ENCODE measurements around the gene SNRNP27.
"Not testable (repeated sequence)": the region's sequence is repeated elsewhere in the genome, so short reads cannot be mapped to it uniquely, and the experiment has no call there.

SNRNP27 gene

GRCh38 chr2:69848186-69848790, 45.5 kb upstream of the SNRNP27 start:
- no peak overlapping the region for H3K4me3 ChIP-seq (ENCODE audit: control insufficient read depth, low read depth, low read length)
- DNase-seq (ENCODE audit: low read depth) = no peak
- TF ChIP-seq, protein P1, sequence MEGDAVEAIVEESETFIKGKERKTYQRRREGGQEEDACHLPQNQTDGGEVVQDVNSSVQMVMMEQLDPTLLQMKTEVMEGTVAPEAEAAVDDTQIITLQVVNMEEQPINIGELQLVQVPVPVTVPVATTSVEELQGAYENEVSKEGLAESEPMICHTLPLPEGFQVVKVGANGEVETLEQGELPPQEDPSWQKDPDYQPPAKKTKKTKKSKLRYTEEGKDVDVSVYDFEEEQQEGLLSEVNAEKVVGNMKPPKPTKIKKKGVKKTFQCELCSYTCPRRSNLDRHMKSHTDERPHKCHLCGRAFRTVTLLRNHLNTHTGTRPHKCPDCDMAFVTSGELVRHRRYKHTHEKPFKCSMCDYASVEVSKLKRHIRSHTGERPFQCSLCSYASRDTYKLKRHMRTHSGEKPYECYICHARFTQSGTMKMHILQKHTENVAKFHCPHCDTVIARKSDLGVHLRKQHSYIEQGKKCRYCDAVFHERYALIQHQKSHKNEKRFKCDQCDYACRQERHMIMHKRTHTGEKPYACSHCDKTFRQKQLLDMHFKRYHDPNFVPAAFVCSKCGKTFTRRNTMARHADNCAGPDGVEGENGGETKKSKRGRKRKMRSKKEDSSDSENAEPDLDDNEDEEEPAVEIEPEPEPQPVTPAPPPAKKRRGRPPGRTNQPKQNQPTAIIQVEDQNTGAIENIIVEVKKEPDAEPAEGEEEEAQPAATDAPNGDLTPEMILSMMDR (IDR thresholded peaks at IDR 0.05; ENCODE audit: control insufficient read depth, insufficient read depth, low read depth, low read length, missing control alignments) = no peak

DNA sequence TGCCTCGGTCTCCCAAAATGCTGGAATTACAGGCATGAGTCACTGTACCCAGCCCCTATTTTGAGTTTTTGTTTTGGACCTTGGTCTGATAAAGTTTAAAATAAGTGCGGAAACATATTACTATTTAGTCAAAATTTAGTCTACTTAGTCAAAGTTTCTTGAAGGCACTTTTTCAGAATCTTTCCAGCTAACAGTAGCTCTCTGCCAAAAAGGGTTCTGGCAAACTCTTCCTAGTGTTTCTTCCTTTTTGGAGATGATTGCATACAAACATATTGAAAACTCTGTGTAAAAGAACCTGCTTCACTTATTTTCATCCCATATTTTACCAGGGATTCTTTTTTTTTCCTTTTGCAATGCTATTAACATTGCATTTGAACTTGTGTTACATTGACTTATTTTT, 35.5 kb upstream of the SNRNP27 start:
- no peak overlapping the region for H3K4me3 ChIP-seq (ENCODE audit: control insufficient read depth, low read depth, low read length)
- TF ChIP-seq, protein P1 (IDR thresholded peaks at IDR 0.05; ENCODE audit: control insufficient read depth, insufficient read depth, low read depth, low read length, missing control alignments) = no peak
- no peak for DNase-seq (ENCODE audit: low read depth)

- TF ChIP-seq, protein P1 (IDR thresholded peaks at IDR 0.05; ENCODE audit: control insufficient read depth, insufficient read depth, low read depth, low read length, missing control alignments) = no peak
- DNase-seq (ENCODE audit: low read depth) = no peak
- no peak overlapping the region for H3K4me3 ChIP-seq (ENCODE audit: control insufficient read depth, low read depth, low read length)
Measured at GRCh38 chr2:69863298-69863697, 30.5 kb upstream of the SNRNP27 start.

DNA sequence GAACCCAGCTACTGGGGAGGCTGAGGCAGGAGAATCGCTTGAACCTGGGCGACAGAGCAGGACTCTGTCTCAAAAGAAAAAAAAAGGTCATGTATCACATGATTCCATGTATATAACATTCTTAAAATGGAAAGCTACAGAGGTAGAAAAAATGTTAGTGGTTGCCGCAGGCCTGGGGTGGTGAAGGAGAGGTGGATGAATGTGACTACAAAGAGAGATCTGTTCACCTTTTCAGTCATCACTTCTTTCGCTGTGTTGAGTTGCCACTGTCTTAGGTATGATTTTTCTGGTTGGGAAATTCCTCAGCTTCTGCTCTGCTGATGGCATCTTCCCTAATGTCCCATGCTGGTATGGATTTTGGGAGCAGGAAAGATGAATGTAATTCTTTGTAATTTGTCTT, 5.3 kb upstream of the SNRNP27 start:
- DNase-seq (ENCODE audit: low read depth) = no peak
- H3K4me3 ChIP-seq (ENCODE audit: control insufficient read depth, low read depth, low read length) = no peak overlapping the region
- TF ChIP-seq, protein P1 (IDR thresholded peaks at IDR 0.05; ENCODE audit: control insufficient read depth, insufficient read depth, low read depth, low read length, missing control alignments) = no peak

GRCh38 chr2:69889302-69889701, 4.5 kb upstream of the SNRNP27 start:
- DNase-seq (ENCODE audit: low read depth) = no peak
- TF ChIP-seq, protein P1 (IDR thresholded peaks at IDR 0.05; ENCODE audit: control insufficient read depth, insufficient read depth, low read depth, low read length, missing control alignments) = no peak

DNA sequence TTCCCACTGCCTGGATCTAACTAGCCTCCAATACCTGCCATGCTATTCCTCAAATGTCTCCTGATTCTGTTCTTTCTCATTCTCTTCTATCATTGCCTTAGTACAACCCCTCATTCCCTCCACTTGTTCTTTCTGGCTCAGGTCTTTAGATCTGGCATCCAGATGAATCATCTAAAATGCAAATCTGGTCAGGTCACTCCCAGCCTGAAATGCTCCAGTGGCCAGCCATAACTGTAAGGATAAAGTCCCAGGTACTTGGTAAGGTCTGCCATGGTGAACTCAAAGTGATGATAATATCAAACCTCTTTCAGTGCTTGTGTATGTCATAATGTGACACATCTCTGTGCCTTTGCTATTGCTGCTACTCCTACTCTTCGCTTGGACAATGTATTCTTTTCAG, 2.9 kb upstream of the SNRNP27 start:
- TF ChIP-seq, protein P1 (IDR thresholded peaks at IDR 0.05; ENCODE audit: control insufficient read depth, insufficient read depth, low read depth, low read length, missing control alignments) = no peak
- no peak overlapping the region for H3K4me3 ChIP-seq (ENCODE audit: control insufficient read depth, low read depth, low read length)
- no peak for DNase-seq (ENCODE audit: low read depth)

More at GRCh38 chr2:69889302-69889701, 4.5 kb upstream of the SNRNP27 start:
- H3K4me3 ChIP-seq (ENCODE audit: control insufficient read depth, low read depth, low read length) = no peak overlapping the region

GRCh38 chr2:69892838-69893424, 825 bp upstream of the SNRNP27 start:
- not testable (repeated sequence) for DNase-seq (ENCODE audit: low read depth)

GRCh38 chr2:69894737-69895136, 981 bp downstream of the SNRNP27 start:
- not testable (repeated sequence) for DNase-seq (ENCODE audit: low read depth)
- H3K4me3 ChIP-seq (ENCODE audit: control insufficient read depth, low read depth, low read length) = peak overlapping the region; percentile 66

More at GRCh38 chr2:69892838-69893424, 825 bp upstream of the SNRNP27 start:
- not testable (repeated sequence) for H3K4me3 ChIP-seq (ENCODE audit: control insufficient read depth, low read depth, low read length)
